22Rv1 (cell line): ENCODE data around the gene CACNA1C.
"Not testable (repeated sequence)": the region's sequence is repeated elsewhere in the genome, so short reads cannot be mapped to it uniquely, and the experiment has no call there.

Experiments
- H3K27ac ChIP-seq: fragments of 450-650 bp; 2 replicates; pipeline ENCODE4 v1.5.1; 2017
- ZFX ChIP-seq: fragments of 450-650 bp; IDR thresholded peaks from 2 replicates; pipeline ENCODE4 v1.6.1; 2017; ENCODE audit warnings: antibody characterized with exemption, borderline replicate concordance
- TF ChIP-seq, protein P1 (sequence below): fragments of 450-650 bp; IDR thresholded peaks from 2 replicates; pipeline ENCODE4 v1.5.1; 2017; ENCODE audit warnings: mild to moderate bottlenecking

CACNA1C gene

DNA sequence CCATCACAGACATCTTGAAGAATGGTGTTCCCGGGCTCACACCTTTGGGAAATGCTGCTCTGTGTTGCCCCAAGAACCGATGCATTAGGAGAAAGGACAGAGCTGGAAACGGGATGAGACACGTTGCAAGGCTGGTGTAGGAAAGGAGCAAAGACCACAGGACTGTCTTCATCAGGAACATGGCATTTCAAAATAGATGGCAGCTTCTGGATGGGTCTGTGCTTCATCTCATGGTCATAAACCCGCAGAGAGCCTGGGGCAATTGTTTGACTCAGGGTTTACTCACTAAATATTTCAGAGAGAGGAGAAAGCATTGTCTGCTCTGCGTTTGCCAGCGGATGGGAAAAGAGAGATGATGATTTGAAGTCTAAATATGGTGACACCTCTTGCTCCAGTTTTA, 76.3 kb downstream of the CACNA1C start:
- H3K27ac ChIP-seq, result no peak overlapping the region
- TF ChIP-seq, protein P1, sequence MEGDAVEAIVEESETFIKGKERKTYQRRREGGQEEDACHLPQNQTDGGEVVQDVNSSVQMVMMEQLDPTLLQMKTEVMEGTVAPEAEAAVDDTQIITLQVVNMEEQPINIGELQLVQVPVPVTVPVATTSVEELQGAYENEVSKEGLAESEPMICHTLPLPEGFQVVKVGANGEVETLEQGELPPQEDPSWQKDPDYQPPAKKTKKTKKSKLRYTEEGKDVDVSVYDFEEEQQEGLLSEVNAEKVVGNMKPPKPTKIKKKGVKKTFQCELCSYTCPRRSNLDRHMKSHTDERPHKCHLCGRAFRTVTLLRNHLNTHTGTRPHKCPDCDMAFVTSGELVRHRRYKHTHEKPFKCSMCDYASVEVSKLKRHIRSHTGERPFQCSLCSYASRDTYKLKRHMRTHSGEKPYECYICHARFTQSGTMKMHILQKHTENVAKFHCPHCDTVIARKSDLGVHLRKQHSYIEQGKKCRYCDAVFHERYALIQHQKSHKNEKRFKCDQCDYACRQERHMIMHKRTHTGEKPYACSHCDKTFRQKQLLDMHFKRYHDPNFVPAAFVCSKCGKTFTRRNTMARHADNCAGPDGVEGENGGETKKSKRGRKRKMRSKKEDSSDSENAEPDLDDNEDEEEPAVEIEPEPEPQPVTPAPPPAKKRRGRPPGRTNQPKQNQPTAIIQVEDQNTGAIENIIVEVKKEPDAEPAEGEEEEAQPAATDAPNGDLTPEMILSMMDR, result no peak
- TF ChIP-seq ZFX, result no peak

- not testable (repeated sequence) for H3K27ac ChIP-seq
Measured at GRCh38 chr12:2135661-2136418, 83.1 kb downstream of the CACNA1C start.

GRCh38 chr12:2136901-2137300, 84.1 kb downstream of the CACNA1C start:
- H3K27ac ChIP-seq, result no peak overlapping the region
- no peak for TF ChIP-seq ZFX
- TF ChIP-seq, protein P1, result no peak

DNA sequence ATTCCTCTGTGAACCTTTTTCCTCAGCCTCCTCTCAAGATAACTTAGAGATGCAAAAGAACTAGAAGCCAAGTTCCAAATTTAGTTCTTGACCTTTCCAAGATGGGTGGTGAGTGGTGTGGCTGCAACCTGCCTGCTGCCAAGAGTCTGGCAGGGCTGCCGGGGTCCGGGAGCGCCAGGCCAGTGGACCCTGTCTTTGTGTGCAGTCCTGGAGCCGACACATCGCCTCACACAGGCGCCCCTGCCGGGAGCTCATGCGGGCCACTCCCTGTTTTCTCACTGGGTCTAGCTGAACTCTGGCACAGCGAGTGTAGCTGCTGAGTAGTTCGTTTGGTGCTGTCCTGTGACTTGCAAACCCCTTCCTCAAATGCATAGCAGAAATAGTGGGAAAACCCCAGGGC, 84.9 kb downstream of the CACNA1C start:
- no peak overlapping the region for H3K27ac ChIP-seq
- TF ChIP-seq, protein P1, result no peak
- no peak for TF ChIP-seq ZFX

- no peak for TF ChIP-seq ZFX
- TF ChIP-seq, protein P1, result no peak
Measured at GRCh38 chr12:2138294-2138693, 85.5 kb downstream of the CACNA1C start.

GRCh38 chr12:2138871-2139308, 86.1 kb downstream of the CACNA1C start:
- H3K27ac ChIP-seq, result no peak overlapping the region
- TF ChIP-seq, protein P1, result no peak

More at GRCh38 chr12:2138294-2138693, 85.5 kb downstream of the CACNA1C start:
- H3K27ac ChIP-seq, result no peak overlapping the region

GRCh38 chr12:2139651-2140050, 86.9 kb downstream of the CACNA1C start:
- no peak overlapping the region for H3K27ac ChIP-seq
- no peak for TF ChIP-seq ZFX
- TF ChIP-seq, protein P1, result no peak
